HepG2 (cell line): ENCODE data around the gene MRPL2. TPM values are rescaled to one million over a fixed set of nuclear protein-coding genes. Genes with fewer than 3 reads are reported as not detected.

Experiments used
- ATAC-seq: fragments of 200-7000 bp; cut with Tn5 transposase; 3 replicates; pipeline ENCODE4 v1.9.1; 2020; ENCODE audit warnings: mild to moderate bottlenecking, moderate library complexity
- BruUV-seq: library from RNA; stranded (reverse); fragments of 400-500 nt; replicated peaks from 2 replicates; lab custom pipeline; 2021; lab: Mats Ljungman, UMichigan
- CTCF ChIA-PET: fragments of 300-600 bp; formaldehyde crosslinking; extraction: SDS; loops from one replicate; lab custom pipeline; 2021; ENCODE audit warnings: low total read pairs, inconsistent platforms, low intra/inter-chr PET ratio; lab: Yijun Ruan, JAX
- POLR2A ChIA-PET: fragments of 350-600 bp; sonication (Branson Sonifier 250); formaldehyde crosslinking; loops from one replicate; lab custom pipeline; 2020; ENCODE audit warnings: antibody characterized with exemption, inconsistent platforms; lab: Yijun Ruan, JAX
- DNase-seq: peaks from one replicate; pipeline ENCODE4 v3.0.0-alpha.2; 2015; ENCODE audit warnings: low spot score
- FAIRE-seq: peaks from 3 replicates; lab custom pipeline; 2011; peaks lifted over from hg19 to GRCh38; lab: Jason Lieb, UNC
- H2AFZ ChIP-seq: one replicate; pipeline ENCODE4 v1.6.1; 2011; ENCODE audit warnings: low read length, inconsistent platforms
- H3K27ac ChIP-seq: fragments of 300-600 bp; 3 replicates; pipeline ENCODE4 v1.8.0; 2011; ENCODE audit warnings: mixed run types, mild to moderate bottlenecking, mixed read lengths, low read length, inconsistent platforms; ENCODE audit not compliant: insufficient read depth; ENCODE audit errors: extremely low read length
- H3K27me3 ChIP-seq, 2 experiments: fragments of 200-600 bp in 1 of 2; 2 replicates in 1 of 2; 3 replicates in 1 of 2; pipeline versions ENCODE4 v1.6.0 to v1.8.0; 2011; ENCODE audit warnings: low read length in 2 of 2, mild to moderate bottlenecking in 2 of 2, moderate library complexity in 2 of 2, inconsistent platforms in 1 of 2; ENCODE audit not compliant: insufficient read depth in 2 of 2, control insufficient read depth in 1 of 2
- H3K36me3 ChIP-seq, 2 experiments: fragments of 200-600 bp in 1 of 2; replicated peaks in 1 of 2; 2 replicates in 1 of 2; 3 replicates in 1 of 2; pipeline versions ENCODE4 v1.5.1 to v1.8.0; 2011; ENCODE audit warnings: low read length in 2 of 2, inconsistent platforms in 1 of 2; ENCODE audit not compliant: insufficient read depth in 2 of 2, control insufficient read depth in 1 of 2
- H3K4me1 ChIP-seq: 2 replicates; pipeline ENCODE4 v1.5.1; 2012; ENCODE audit warnings: low read length, inconsistent platforms; ENCODE audit not compliant: insufficient read depth
- H3K4me2 ChIP-seq: 2 replicates; pipeline ENCODE4 v1.6.0; 2011; ENCODE audit warnings: low read depth, low read length, inconsistent platforms
- H3K4me3 ChIP-seq, 3 experiments: fragments of 200-600 bp in 1 of 3; sonication (generic), shearing (Covaris generic) in 1 of 3; replicated peaks in 1 of 3; 2 replicates each; pipeline ENCODE4 v1.5.1; 2011 to 2016; ENCODE audit warnings: low read length in 3 of 3, inconsistent platforms in 2 of 3, low read depth in 2 of 3, mild to moderate bottlenecking in 2 of 3, control low read depth in 1 of 3, mixed read lengths in 1 of 3; ENCODE audit not compliant: insufficient read depth in 1 of 3
- H3K79me2 ChIP-seq: one replicate; pipeline ENCODE4 v1.6.1; 2011; ENCODE audit warnings: low read length, inconsistent platforms; ENCODE audit not compliant: insufficient read depth
- H3K9ac ChIP-seq: 2 replicates; pipeline ENCODE4 v1.6.0; 2011; ENCODE audit warnings: mild to moderate bottlenecking, low read depth, low read length, inconsistent platforms; ENCODE audit not compliant: insufficient read depth
- H3K9me3 ChIP-seq: 2 replicates; pipeline ENCODE4 v1.5.1; 2012; ENCODE audit warnings: mild to moderate bottlenecking, low read length
- H4K20me1 ChIP-seq: 2 replicates; pipeline ENCODE4 v1.6.0; 2011; ENCODE audit warnings: inconsistent platforms, mild to moderate bottlenecking, low read length, moderate library complexity; ENCODE audit not compliant: insufficient read depth
- AGO2 ChIP-seq: fragments of 200-400 bp; formaldehyde crosslinking; optimal IDR thresholded peaks from 2 replicates; pipeline ENCODE3; 2017; ENCODE audit warnings: mild to moderate bottlenecking, low read depth, low read length, moderate library complexity
- ATF2 ChIP-seq: sonication (generic); formaldehyde crosslinking; IDR thresholded peaks from 2 replicates; pipeline ENCODE4 v1.4.0; 2020; ENCODE audit warnings: missing genetic modification reagents
- MYC ChIP-seq: sonication (generic); formaldehyde crosslinking; IDR thresholded peaks from 2 replicates; pipeline ENCODE4 v1.9.0; 2021; ENCODE audit warnings: missing genetic modification reagents, borderline replicate concordance
- NCOA5 ChIP-seq: sonication (generic); formaldehyde crosslinking; IDR thresholded peaks from 2 replicates; pipeline ENCODE4 v1.4.0; 2020; ENCODE audit warnings: missing genetic modification reagents
- POLR2G ChIP-seq: fragments of 200-400 bp; formaldehyde crosslinking; IDR thresholded peaks from 2 replicates; pipeline ENCODE4 v1.6.1; 2018; ENCODE audit warnings: mild to moderate bottlenecking, low read depth, low read length, moderate library complexity
- ZFY ChIP-seq: sonication (generic); formaldehyde crosslinking; IDR thresholded peaks from 2 replicates; pipeline ENCODE4 v1.4.0; 2020; ENCODE audit warnings: missing genetic modification reagents
- WGBS: methylation state at CpG from one replicate; pipeline ENCODE4 v1.1.6; 2017; ENCODE audit warnings: low lambda C conversion rate; 5-methylcytosine and 5-hydroxymethylcytosine counted together
- in situ Hi-C: cut with HindIII; loops from 2 replicates; pipeline ENCODE4 v1.10.0; 2017; ENCODE audit warnings: low pct_unique_long_range_greater_than_20kb; ENCODE audit not compliant: extremely low pct_ligation_motif_present
- intact Hi-C: fragments of 100-400 bp; cut with micrococcal nuclease; formaldehyde crosslinking; loops from one replicate; pipeline ENCODE4 v1.10.0; 2022; ENCODE audit not compliant: unreplicated experiment
- polyA plus RNA-seq, 8 experiments: library from polyadenylated mRNA; depleted of rRNA in 3 of 8; stranded (reverse) in 7 of 8; unstranded in 1 of 8; fragments of >200 nt; fragmentation: Illumina TruSeq in 4 of 8; extraction: Trizol in 4 of 8; gene quantifications; 2 replicates each; pipeline versions ENCODE4 v1.2.1 to v1.2.3, GENCODE V29; 2011 to 2016; ENCODE audit warnings: low read depth in 4 of 8, missing spikeins in 1 of 8, mixed read lengths in 1 of 8; ENCODE audit not compliant: insufficient read depth in 1 of 8
- total RNA-seq, 5 experiments: library from RNA; depleted of rRNA; stranded (reverse); fragments of >200 nt; fragmentation: Illumina TruSeq; extraction: Trizol; gene quantifications; 2 replicates each; pipeline ENCODE4 v1.2.3, GENCODE V29; 2016; ENCODE audit warnings: low read depth in 1 of 5
- TF ChIP-seq, protein P1 (sequence below): IDR thresholded peaks from 2 replicates; pipeline ENCODE4 v1.6.1; 2016; ENCODE audit warnings: mild to moderate bottlenecking, missing biosample characterization, missing genetic modification reagents

The MRPL2 gene
- total and polyA plus RNA-seq, 2 of the 13 experiments (the other 11 are each of a cell fraction or from before 2014, with no cell fraction given), result 56.8 to 65.6 TPM

GRCh38 chr6:43070028-43070632, 10.9 kb upstream of the MRPL2 start (continued):
- TF ChIP-seq, protein P1, sequence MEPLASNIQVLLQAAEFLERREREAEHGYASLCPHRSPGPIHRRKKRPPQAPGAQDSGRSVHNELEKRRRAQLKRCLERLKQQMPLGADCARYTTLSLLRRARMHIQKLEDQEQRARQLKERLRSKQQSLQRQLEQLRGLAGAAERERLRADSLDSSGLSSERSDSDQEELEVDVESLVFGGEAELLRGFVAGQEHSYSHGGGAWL, result no peak

DNA sequence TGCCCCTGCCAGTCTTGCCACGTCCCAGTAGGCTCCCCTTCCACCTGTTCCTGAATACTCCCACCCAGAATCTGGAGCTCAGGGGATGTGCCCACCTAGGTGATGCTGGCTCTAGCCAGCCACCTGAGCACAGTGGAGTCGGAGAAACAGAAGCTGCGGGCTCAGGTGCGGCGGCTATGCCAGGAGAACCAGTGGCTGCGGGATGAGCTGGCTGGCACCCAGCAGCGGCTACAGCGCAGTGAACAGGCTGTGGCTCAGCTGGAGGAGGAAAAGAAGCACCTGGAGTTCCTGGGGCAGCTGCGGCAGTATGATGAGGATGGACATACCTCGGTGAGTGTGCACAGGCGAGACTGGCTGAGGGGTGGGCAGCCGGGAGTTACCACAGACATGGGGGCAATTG, 3.6 kb upstream of the MRPL2 start:
- H3K36me3 ChIP-seq, result peaks cover 4 to 42% of the 10 kb centered on the region in 2 experiments
- H3K4me2 ChIP-seq, result no peak overlapping the region
- BruUV-seq, result no TSS peak
- H3K4me3 ChIP-seq, result no peak overlapping the region
- H3K79me2 ChIP-seq, result peaks cover 31% of the 10 kb centered on the region
- peaks cover 29% of the 10 kb centered on the region for H3K4me1 ChIP-seq
- POLR2A ChIA-PET, result interaction anchor here (1.7 kb wide), 1 partner anchor 13 kb away, joined by 6 read pairs; the partner anchor contains the start of gene PTK7
- ATAC-seq, result no peak
- CTCF ChIA-PET, result interaction anchor here (1.0 kb wide), 1 partner anchor 81 kb away, joined by 5 read pairs; no protein-coding TSS in a partner anchor
- H3K27me3 ChIP-seq, result no peaks in the 10 kb centered on the region; a peak in 1 of 5 replicates
- H3K27ac ChIP-seq, result no peak overlapping the region
- H2AFZ ChIP-seq, result no peak overlapping the region
- in situ Hi-C loops (no loop called here), intact Hi-C loops (no loop called here)
- no peaks in the 10 kb centered on the region for H4K20me1 ChIP-seq
- peak; percentile 66 for TF ChIP-seq AGO2
- no peak for TF ChIP-seq ATF2 (CRISPR knock-in tag)
- TF ChIP-seq ZFY (CRISPR knock-in tag), result no peak
- TF ChIP-seq MYC, result 0 out of 2 replicates have a peak, but pooled peaks have one; percentile 31
- TF ChIP-seq POLR2G, result no peak
- no peak for TF ChIP-seq NCOA5 (CRISPR knock-in tag)
- 95% methylated on average over 12 of the region's 12 CpGs for WGBS
- no peak for FAIRE-seq
- H3K9ac ChIP-seq, result no peak overlapping the region
- no peak for DNase-seq
- H3K9me3 ChIP-seq, result no peaks in the 10 kb centered on the region
